ENCODE results near the gene AATF. TPM values are rescaled to one million over a fixed set of nuclear protein-coding genes. Genes with fewer than 3 reads are reported as not detected.

Gene AATF
- total RNA-seq, 5 donors from 2014 or later (not counting 1 experiment from before 2014, with no cell fraction given) = 52.5 to 65.0 (median 59.7) TPM

DNA sequence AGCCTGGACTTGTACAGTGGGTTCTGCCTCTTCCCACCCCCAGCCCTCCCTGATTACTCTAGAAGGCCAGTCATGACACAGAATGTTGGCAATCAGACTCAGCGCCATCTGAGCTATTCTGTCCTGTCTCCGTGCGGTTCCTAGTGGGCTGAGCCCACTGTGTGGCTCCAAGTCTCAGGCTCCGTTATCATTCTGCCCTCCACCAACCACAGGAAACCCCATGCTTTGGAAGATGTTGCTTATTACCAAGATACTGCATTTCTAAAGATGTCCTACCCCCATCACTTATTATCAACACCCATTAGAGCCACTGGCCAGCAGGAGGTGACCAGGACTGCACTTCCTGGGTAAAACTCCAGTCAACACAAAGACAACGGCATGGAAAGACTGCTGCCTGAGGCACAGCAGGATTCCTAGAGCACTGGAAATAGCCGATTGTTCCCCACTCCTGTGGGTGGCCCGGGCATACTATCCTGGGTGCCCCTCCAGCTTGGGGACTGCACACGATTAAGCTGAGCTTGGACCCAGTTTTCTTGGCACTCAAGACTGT is 133.6 kb downstream of the AATF start:
- Mint-ChIP-seq H3K4me1 (peaks cover 0 to 6% (median 1%) of the 10 kb centered on the region in 3 donors), H3K36me3 (peaks cover 18% of the 10 kb centered on the region), H3K27me3 (no peaks in the 10 kb centered on the region), H3K9me3 (peaks cover 4 to 9% (median 6%) of the 10 kb centered on the region in 3 donors), H3K27ac (no peak overlapping the region), H3K4me3 (no peak overlapping the region)
- ATAC-seq (replicated peaks in 1 of 4) = no peak
- Histone ChIP-seq H3K4me1 (ENCODE audit: control insufficient read depth in 1 of 2, extremely low read depth in 1 of 2, insufficient read depth in 2 of 2, low read length in 2 of 2) (no peaks in the 10 kb centered on the region), H3K36me3 (ENCODE audit: control insufficient read depth in 2 of 2, extremely low read depth in 1 of 2, insufficient read depth in 1 of 2, low read length in 1 of 2) (peaks cover 0 to 2% of the 10 kb centered on the region in 2 donors), H3K9me3 (no peaks in the 10 kb centered on the region), H3K4me3 (ENCODE audit: control insufficient read depth in 1 of 2, extremely low read depth in 1 of 2, low read length in 1 of 2) (no peak overlapping the region), H3K27me3 (replicated peaks in 1 of 2; ENCODE audit: control insufficient read depth in 2 of 2, extremely low read depth in 1 of 2, insufficient read depth in 2 of 2, low read length in 1 of 2) (peaks cover 0 to 4% of the 10 kb centered on the region in 2 experiments), H3K27ac (ENCODE audit: low read length) (no peak overlapping the region)
- 98% methylated on average over 8 of the region's 8 CpGs for WGBS (ENCODE audit: insufficient coverage)
- POLR2A ChIA-PET = no interaction called here
- CTCF ChIA-PET = interaction anchor here (0.6 kb wide), 2 partner anchors 33 to 479 kb away, joined by 3 to 5 read pairs; no protein-coding TSS in a partner anchor
- DNase-seq = no peak

DNA sequence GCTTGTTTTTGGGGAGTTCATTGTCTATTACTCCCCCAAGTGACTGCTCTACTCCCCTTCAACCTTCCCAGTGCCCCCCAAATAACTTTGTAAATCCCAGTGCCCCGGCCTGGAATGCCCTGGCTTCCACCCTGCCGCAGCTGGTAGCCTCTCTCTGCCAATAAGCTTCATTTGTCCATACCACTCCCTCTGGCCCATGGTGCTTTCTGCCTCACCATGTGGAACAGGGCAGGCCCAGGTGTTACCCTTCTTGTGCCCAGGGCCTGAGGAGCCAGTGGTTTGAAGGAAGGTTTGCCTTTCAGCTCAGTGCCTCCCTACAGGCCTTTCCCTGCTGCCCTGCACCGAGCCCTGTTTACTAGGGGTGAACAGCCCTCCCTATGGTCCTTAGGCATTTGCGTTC is 134.2 kb downstream of the AATF start:
- ATAC-seq (replicated peaks in 1 of 4) (no peak), DNase-seq (no peak)
- Mint-ChIP-seq H3K4me3 (no peak overlapping the region), H3K36me3 (peaks cover 24% of the 10 kb centered on the region), H3K27ac (no peak overlapping the region), H3K27me3 (no peaks in the 10 kb centered on the region), H3K4me1 (peaks cover 4 to 12% (median 7%) of the 10 kb centered on the region in 3 donors), H3K9me3 (peaks cover 4 to 9% (median 6%) of the 10 kb centered on the region in 3 donors)
- 100% methylated on average over 1 of the region's 4 CpGs for WGBS (ENCODE audit: insufficient coverage)
- ChIA-PET POLR2A (no interaction called here), CTCF (no interaction called here)
- no peak overlapping the region for H3K4me3 ChIP-seq (ENCODE audit: control insufficient read depth in 1 of 2, extremely low read depth in 1 of 2, low read length in 1 of 2)
- no peaks in the 10 kb centered on the region for H3K9me3 ChIP-seq
- peaks cover 3 to 4% of the 10 kb centered on the region in 2 experiments for H3K4me1 ChIP-seq (ENCODE audit: control insufficient read depth in 1 of 2, extremely low read depth in 1 of 2, insufficient read depth in 2 of 2, low read length in 2 of 2)
- H3K27me3 ChIP-seq (replicated peaks in 1 of 2; ENCODE audit: control insufficient read depth in 2 of 2, extremely low read depth in 1 of 2, insufficient read depth in 2 of 2, low read length in 1 of 2) = peaks cover 0 to 4% of the 10 kb centered on the region in 2 experiments
- peaks cover 0 to 2% of the 10 kb centered on the region in 2 donors for H3K36me3 ChIP-seq (ENCODE audit: control insufficient read depth in 2 of 2, extremely low read depth in 1 of 2, insufficient read depth in 1 of 2, low read length in 1 of 2)
- no peak overlapping the region for H3K27ac ChIP-seq (ENCODE audit: low read length)

DNA sequence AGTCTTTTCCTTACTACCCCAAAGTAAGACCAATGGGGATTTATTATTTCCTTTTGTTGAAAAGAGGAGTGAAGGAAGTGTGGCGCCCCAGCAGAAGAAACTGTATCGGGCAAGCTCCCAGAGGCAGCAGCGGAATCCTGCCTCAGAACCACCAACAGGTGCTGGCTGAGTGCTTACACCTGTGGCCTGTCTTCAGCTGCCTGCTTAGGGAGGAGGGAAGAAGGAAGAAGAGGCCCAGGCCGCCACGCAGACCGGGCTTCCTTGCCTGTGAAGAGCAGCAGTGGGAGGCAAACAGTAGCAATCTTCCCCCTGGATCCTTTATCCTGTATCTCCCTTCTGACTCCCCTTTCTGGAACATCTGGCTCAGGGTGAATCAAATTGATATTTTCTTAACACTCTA is 134.7 kb downstream of the AATF start:
- POLR2A ChIA-PET = no interaction called here
- H3K27me3 ChIP-seq (replicated peaks in 1 of 2; ENCODE audit: control insufficient read depth in 2 of 2, extremely low read depth in 1 of 2, insufficient read depth in 2 of 2, low read length in 1 of 2) = peaks cover 0 to 4% of the 10 kb centered on the region in 2 experiments
- Mint-ChIP-seq H3K9me3 (peaks cover 4 to 9% (median 6%) of the 10 kb centered on the region in 3 donors), H3K27ac (no peak overlapping the region), H3K36me3 (peaks cover 27% of the 10 kb centered on the region), H3K4me1 (peaks cover 9 to 16% (median 12%) of the 10 kb centered on the region in 3 donors), H3K4me3 (no peak overlapping the region), H3K27me3 (no peaks in the 10 kb centered on the region)
- no peak overlapping the region for H3K27ac ChIP-seq (ENCODE audit: low read length)
- no peak overlapping the region for H3K4me3 ChIP-seq (ENCODE audit: control insufficient read depth in 1 of 2, extremely low read depth in 1 of 2, low read length in 1 of 2)
- DNase-seq (no peak), ATAC-seq (replicated peaks in 1 of 4) (no peak)
- peaks cover 0 to 2% of the 10 kb centered on the region in 2 donors for H3K36me3 ChIP-seq (ENCODE audit: control insufficient read depth in 2 of 2, extremely low read depth in 1 of 2, insufficient read depth in 1 of 2, low read length in 1 of 2)
- 89% methylated on average over 3 of the region's 6 CpGs for WGBS (ENCODE audit: insufficient coverage)
- H3K9me3 ChIP-seq = no peaks in the 10 kb centered on the region
- CTCF ChIA-PET = no interaction called here
- peaks cover 7 to 8% of the 10 kb centered on the region in 2 experiments for H3K4me1 ChIP-seq (ENCODE audit: control insufficient read depth in 1 of 2, extremely low read depth in 1 of 2, insufficient read depth in 2 of 2, low read length in 2 of 2)

DNA sequence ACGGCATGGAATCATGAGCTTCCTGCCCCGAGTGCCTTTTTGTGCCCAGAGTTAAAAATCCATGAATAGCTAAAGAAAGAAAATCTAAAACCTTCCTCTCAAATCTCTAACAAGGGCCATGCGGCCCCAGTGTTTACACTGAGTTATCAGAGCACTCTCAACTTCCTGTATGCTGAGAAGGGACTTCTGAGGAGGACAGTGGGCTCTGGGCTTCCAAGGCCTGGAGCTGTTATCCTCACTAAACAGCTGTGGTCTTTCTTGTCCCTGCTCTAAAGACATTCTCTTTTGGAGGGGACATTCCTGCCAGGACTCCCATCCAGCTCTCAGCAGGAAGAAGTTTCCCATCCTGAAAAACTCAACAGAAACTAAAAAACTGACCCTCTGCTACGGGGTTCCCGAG is 135.6 kb downstream of the AATF start:
- Mint-ChIP-seq H3K27me3 (no peaks in the 10 kb centered on the region), H3K9me3 (peaks cover 4 to 5% (median 5%) of the 10 kb centered on the region in 3 donors), H3K4me3 (no peak overlapping the region), H3K27ac (no peak overlapping the region), H3K36me3 (peaks cover 26% of the 10 kb centered on the region), H3K4me1 (peaks cover 18 to 25% (median 21%) of the 10 kb centered on the region in 3 donors)
- peaks cover 0 to 4% of the 10 kb centered on the region in 2 experiments for H3K27me3 ChIP-seq (replicated peaks in 1 of 2; ENCODE audit: control insufficient read depth in 2 of 2, extremely low read depth in 1 of 2, insufficient read depth in 2 of 2, low read length in 1 of 2)
- WGBS (ENCODE audit: insufficient coverage) = 100% methylated on average over 1 of the region's 5 CpGs
- ChIA-PET POLR2A (no interaction called here), CTCF (no interaction called here)
- no peaks in the 10 kb centered on the region for H3K9me3 ChIP-seq
- DNase-seq (no peak), ATAC-seq (replicated peaks in 1 of 4) (no peak)
- peaks cover 16 to 17% of the 10 kb centered on the region in 2 experiments for H3K4me1 ChIP-seq (ENCODE audit: control insufficient read depth in 1 of 2, extremely low read depth in 1 of 2, insufficient read depth in 2 of 2, low read length in 2 of 2)
- H3K4me3 ChIP-seq (ENCODE audit: control insufficient read depth in 1 of 2, extremely low read depth in 1 of 2, low read length in 1 of 2) = no peak overlapping the region
- H3K27ac ChIP-seq (ENCODE audit: low read length) = no peak overlapping the region
- H3K36me3 ChIP-seq (ENCODE audit: control insufficient read depth in 2 of 2, extremely low read depth in 1 of 2, insufficient read depth in 1 of 2, low read length in 1 of 2) = peaks cover 0 to 2% of the 10 kb centered on the region in 2 donors

DNA sequence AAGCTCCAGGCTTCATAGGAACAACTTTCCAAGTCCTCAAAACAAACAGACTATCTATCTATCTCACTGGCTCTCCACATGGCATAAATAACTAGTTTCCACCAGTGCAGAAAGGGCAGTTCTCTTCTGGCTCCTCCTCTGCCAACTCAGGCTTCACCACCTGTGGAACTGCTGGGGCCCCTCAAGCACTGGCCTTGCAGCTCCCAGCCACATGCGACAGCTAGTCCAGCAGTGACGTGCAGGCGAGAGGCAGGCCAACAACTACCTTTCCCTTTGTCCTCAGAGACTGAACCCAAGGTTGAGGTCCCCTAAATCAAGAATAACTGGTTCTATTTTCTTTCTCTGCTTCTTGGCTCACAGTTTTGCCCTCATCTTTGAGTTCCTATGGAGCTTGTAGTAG is 137.6 kb downstream of the AATF start:
- DNase-seq (no peak), ATAC-seq (replicated peaks in 1 of 4) (no peak)
- Histone ChIP-seq H3K9me3 (no peaks in the 10 kb centered on the region), H3K27me3 (replicated peaks in 1 of 2; ENCODE audit: control insufficient read depth in 2 of 2, extremely low read depth in 1 of 2, insufficient read depth in 2 of 2, low read length in 1 of 2) (peaks cover 0 to 4% of the 10 kb centered on the region in 2 experiments), H3K4me1 (ENCODE audit: control insufficient read depth in 1 of 2, extremely low read depth in 1 of 2, insufficient read depth in 2 of 2, low read length in 2 of 2) (peaks cover 28 to 34% of the 10 kb centered on the region in 2 experiments), H3K36me3 (ENCODE audit: control insufficient read depth in 2 of 2, extremely low read depth in 1 of 2, insufficient read depth in 1 of 2, low read length in 1 of 2) (peaks cover 0 to 2% of the 10 kb centered on the region in 2 donors), H3K4me3 (ENCODE audit: control insufficient read depth in 1 of 2, extremely low read depth in 1 of 2, low read length in 1 of 2) (no peak overlapping the region), H3K27ac (ENCODE audit: low read length) (no peak overlapping the region)
- POLR2A ChIA-PET = no interaction called here
- Mint-ChIP-seq H3K9me3 (no peaks in the 10 kb centered on the region), H3K4me1 (peaks cover 37 to 45% (median 41%) of the 10 kb centered on the region in 3 donors), H3K36me3 (peaks cover 21% of the 10 kb centered on the region), H3K27ac (no peak overlapping the region), H3K27me3 (no peaks in the 10 kb centered on the region), H3K4me3 (no peak overlapping the region)
- 100% methylated on average over 2 of the region's 3 CpGs for whole genome bisulfite sequencing (ENCODE audit: insufficient coverage)
- CTCF ChIA-PET = no interaction called here

DNA sequence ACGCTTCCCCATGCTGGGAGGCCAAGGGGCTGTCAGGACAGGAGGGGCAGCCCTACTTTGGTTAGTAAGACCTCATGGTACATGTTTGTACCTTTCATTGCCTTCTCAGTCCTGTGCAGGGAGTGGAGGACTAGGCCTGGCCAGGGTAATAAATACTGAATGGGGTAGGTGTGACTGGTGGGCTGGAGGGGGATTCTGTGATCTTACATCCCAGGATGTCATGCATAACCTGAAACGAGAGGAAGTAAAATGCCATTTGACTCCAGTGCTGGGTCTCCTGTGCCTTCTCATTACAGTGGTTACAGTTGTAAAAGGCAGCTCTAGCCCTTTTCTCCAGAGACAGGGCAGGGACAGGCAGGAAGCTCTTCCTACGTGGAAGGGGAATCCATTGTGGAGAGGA is 138.2 kb downstream of the AATF start:
- Histone ChIP-seq H3K4me3 (ENCODE audit: control insufficient read depth in 1 of 2, extremely low read depth in 1 of 2, low read length in 1 of 2) (no peak overlapping the region), H3K4me1 (ENCODE audit: control insufficient read depth in 1 of 2, extremely low read depth in 1 of 2, insufficient read depth in 2 of 2, low read length in 2 of 2) (peaks cover 28 to 34% of the 10 kb centered on the region in 2 experiments), H3K27ac (ENCODE audit: low read length) (no peak overlapping the region), H3K36me3 (ENCODE audit: control insufficient read depth in 2 of 2, extremely low read depth in 1 of 2, insufficient read depth in 1 of 2, low read length in 1 of 2) (peaks cover 0 to 2% of the 10 kb centered on the region in 2 donors), H3K9me3 (no peaks in the 10 kb centered on the region), H3K27me3 (replicated peaks in 1 of 2; ENCODE audit: control insufficient read depth in 2 of 2, extremely low read depth in 1 of 2, insufficient read depth in 2 of 2, low read length in 1 of 2) (peaks cover 0 to 4% of the 10 kb centered on the region in 2 experiments)
- WGBS (ENCODE audit: insufficient coverage) = 100% methylated on average over 2 of the region's 3 CpGs
- peaks cover 21% of the 10 kb centered on the region for H3K36me3 Mint-ChIP-seq
- CTCF ChIA-PET = no interaction called here
- ATAC-seq (replicated peaks in 1 of 4) (no peak), DNase-seq (no peak)
- no peak overlapping the region for H3K27ac Mint-ChIP-seq
- no peaks in the 10 kb centered on the region for H3K27me3 Mint-ChIP-seq
- no peaks in the 10 kb centered on the region for H3K9me3 Mint-ChIP-seq
- H3K4me1 Mint-ChIP-seq = peaks cover 37 to 45% (median 41%) of the 10 kb centered on the region in 3 donors
- H3K4me3 Mint-ChIP-seq = no peak overlapping the region
- POLR2A ChIA-PET = no interaction called here

Data from T-cell (primary cell).